B cell (primary cell): Measurements from ENCODE around the gene HES5.

Experiments
- CTCF ChIP-seq: fragments of 200-600 bp; IDR thresholded peaks from one replicate; pipeline ENCODE4 v1.8.0; 2022; ENCODE audit warnings: antibody characterized with exemption, mild to moderate bottlenecking
- EZH2 ChIP-seq: IDR thresholded peaks from 2 replicates; pipeline ENCODE4 v1.6.1; 2012; ENCODE audit warnings: borderline replicate concordance, low read depth, mild to moderate bottlenecking, moderate library complexity, low read length; ENCODE audit not compliant: insufficient read depth, poor library complexity, severe bottlenecking

- no peak for TF ChIP-seq CTCF
- no peak for TF ChIP-seq EZH2
Observed at GRCh38 chr1:2533365-2533764, 3.3 kb upstream of the HES5 start.
